Right cardiac atrium (tissue), 5 donors: ENCODE results near the gene ACTR1A. TPM values are rescaled to one million over a fixed set of nuclear protein-coding genes. Genes with fewer than 3 reads are reported as not detected.
"Not testable (repeated sequence)": the region's sequence is repeated elsewhere in the genome, so short reads cannot be mapped to it uniquely, and the experiment has no call there.

ENCODE experiments used
- ATAC-seq, 2 donors: fragments of 200-7000 bp; cut with Tn5 transposase; one replicate each; pipeline versions ENCODE4 v1.8.0 to v1.9.1; 2020; ENCODE audit warnings: moderate library complexity in 2 of 2, mild to moderate bottlenecking in 1 of 2
- DNase-seq, 3 donors: peaks; one replicate each; pipeline ENCODE4 v3.0.0-alpha.2; 2020
- H3K27ac ChIP-seq: one replicate; pipeline ENCODE4 v1.5.1; 2013; ENCODE audit warnings: mild to moderate bottlenecking, low read length, control low read depth, moderate library complexity
- H3K27me3 ChIP-seq: one replicate; pipeline ENCODE4 v1.6.1; 2013; ENCODE audit not compliant: control insufficient read depth, insufficient read depth
- H3K4me1 ChIP-seq: one replicate; pipeline ENCODE4 v1.6.1; 2013; ENCODE audit warnings: low read length; ENCODE audit not compliant: control insufficient read depth, insufficient read depth
- H3K4me3 ChIP-seq: one replicate; pipeline ENCODE4 v1.5.1; 2013; ENCODE audit warnings: low read length, control low read depth
- H3K9me3 ChIP-seq: one replicate; pipeline ENCODE4 v1.6.1; 2013; ENCODE audit warnings: low read length; ENCODE audit not compliant: control insufficient read depth
- WGBS: extraction: QIAGEN DNeasy Blood & Tissue Kit; methylation state at CpG from one replicate; pipeline ENCODE4 v1.1.7; 2013; 5-methylcytosine and 5-hydroxymethylcytosine counted together
- intact Hi-C, 4 donors: fragments of 100-400 bp; cut with DNase I; formaldehyde crosslinking; loops; one replicate each; pipeline versions ENCODE4 v1.11.0 to v1.14.0; 2022 to 2023
- polyA plus RNA-seq: library from polyadenylated mRNA; stranded (reverse); fragments of 200-250 nt; gene quantifications from one replicate; pipeline ENCODE4 v1.2.3, GENCODE V29; 2013
- total RNA-seq, 4 donors: library from RNA; stranded (reverse); fragmentation: NEBNext Ultra II Directional; extraction: Animal tissue kit (Norgen Biotek cat#: 25700); gene quantifications; one replicate each; pipeline ENCODE4 v1.2.1, GENCODE V29; 2021
- donor health status: healthy with polysubstance abuse.
- donor health status: DM: no; HTN: yes; CAD: no.
- donor health status: DM: no; HTN: no; CAD: no.
- donor health status: DM: no; HTN: yes; CAD: no; lungs with severe emphysema.
- donor health status: DM: yes; HTN: yes; CAD: no.

The ACTR1A gene
- total and polyA plus RNA-seq, 5 donors, result 100 to 108 (median 106) TPM

GRCh38 chr10:102503264-102504178, 1.0 kb upstream of the ACTR1A start, which contains the start of gene SUFU:
Gene SUFU, plus strand, starts transcription at chr10:102503972. Its CDS starts 181 bp downstream, at chr10:102504153.
- Histone ChIP-seq H3K27ac (peak within 1 kb of the TSS; percentile 69), H3K9me3 (no peaks in the 10 kb centered on the region), H3K27me3 (no peaks in the 10 kb centered on the region), H3K4me3 (peak within 1 kb of the TSS; percentile 88), H3K4me1 (peaks cover 7% of the 10 kb centered on the region)
- DNase-seq (peak; percentile 96 to 99 (median 98)), ATAC-seq (peak; percentile 89)
- intact Hi-C loops, result loop anchor here in 1 of 4 donors (5.0 kb wide), 1 partner anchor 79 kb away; no protein-coding TSS in a partner anchor
- WGBS, result under 1% methylated on average over 44 of the region's 44 CpGs

- H3K4me3 ChIP-seq, result peak overlapping the region; percentile 82
- intact Hi-C loops, result loop anchor here in 1 of 4 donors (5.0 kb wide), 1 partner anchor 80 kb away; no protein-coding TSS in a partner anchor
- peak overlapping the region; percentile 83 for H3K27ac ChIP-seq
- DNase-seq, result peak; percentile 99 to 100 (median 100)
- under 1% methylated on average over 19 of the region's 19 CpGs for WGBS
- peak; percentile 91 for ATAC-seq
- no peaks in the 10 kb centered on the region for H3K9me3 ChIP-seq
- H3K27me3 ChIP-seq, result no peaks in the 10 kb centered on the region
- peaks cover 6% of the 10 kb centered on the region for H3K4me1 ChIP-seq
Observed at GRCh38 chr10:102502029-102502336, 529 bp downstream of the ACTR1A start.

GRCh38 chr10:102501201-102502028, 1.1 kb downstream of the ACTR1A start:
- Histone ChIP-seq H3K9me3 (no peaks in the 10 kb centered on the region), H3K4me3 (peak overlapping the region; percentile 82), H3K27ac (peak overlapping the region; percentile 89), H3K4me1 (peaks cover 3% of the 10 kb centered on the region), H3K27me3 (no peaks in the 10 kb centered on the region)
- WGBS, result 2% methylated on average over 23 of the region's 23 CpGs
- DNase-seq (no peak), ATAC-seq (no peak)
- intact Hi-C loops, result loop anchor here in 1 of 4 donors (5.0 kb wide), 1 partner anchor 81 kb away; no protein-coding TSS in a partner anchor

- H3K4me3 ChIP-seq, ATAC-seq, H3K27me3 ChIP-seq, H3K27ac ChIP-seq, DNase-seq, H3K9me3 ChIP-seq, H3K4me1 ChIP-seq: not testable (repeated sequence)
- WGBS, result 93% methylated on average over 13 of the region's 13 CpGs
- intact Hi-C loops, result loop anchor here in 1 of 4 donors (5.0 kb wide), 1 partner anchor 82 kb away; no protein-coding TSS in a partner anchor
Observed at GRCh38 chr10:102500686-102501085, 1.8 kb downstream of the ACTR1A start.

GRCh38 chr10:102499356-102499755, 3.2 kb downstream of the ACTR1A start:
- WGBS, result 78% methylated on average over 3 of the region's 3 CpGs
- no peak overlapping the region for H3K4me3 ChIP-seq
- intact Hi-C loops, result no loop called here
- DNase-seq, result no peak
- no peak for ATAC-seq
- peaks cover 1% of the 10 kb centered on the region for H3K4me1 ChIP-seq
- H3K27me3 ChIP-seq, result no peaks in the 10 kb centered on the region
- H3K27ac ChIP-seq, result no peak overlapping the region
- no peaks in the 10 kb centered on the region for H3K9me3 ChIP-seq

- Histone ChIP-seq H3K27ac (no peak overlapping the region), H3K27me3 (no peaks in the 10 kb centered on the region), H3K4me1 (peaks cover 10% of the 10 kb centered on the region), H3K4me3 (no peak overlapping the region), H3K9me3 (no peaks in the 10 kb centered on the region)
- WGBS, result 98% methylated on average over 1 of the region's 1 CpG
- ATAC-seq (no peak), DNase-seq (no peak)
- intact Hi-C loops, result no loop called here
Observed at GRCh38 chr10:102497545-102497944, 5.0 kb downstream of the ACTR1A start.

GRCh38 chr10:102493771-102494170, 8.7 kb downstream of the ACTR1A start:
- no peak overlapping the region for H3K4me3 ChIP-seq
- ATAC-seq (no peak), DNase-seq (no peak)
- H3K4me1 ChIP-seq, result peaks cover 14% of the 10 kb centered on the region
- H3K27me3 ChIP-seq, result no peaks in the 10 kb centered on the region
- intact Hi-C loops, result no loop called here
- peak overlapping the region; percentile 36 for H3K27ac ChIP-seq
- WGBS, result 88% methylated on average over 2 of the region's 2 CpGs
- no peaks in the 10 kb centered on the region for H3K9me3 ChIP-seq

- Histone ChIP-seq H3K4me1 (peaks cover 14% of the 10 kb centered on the region), H3K27ac (peak overlapping the region; percentile 54), H3K4me3 (no peak overlapping the region), H3K9me3 (no peaks in the 10 kb centered on the region), H3K27me3 (no peaks in the 10 kb centered on the region)
- peak; percentile 53 to 83 for ATAC-seq
- intact Hi-C loops, result no loop called here
- no peak for DNase-seq
- WGBS, result 27% methylated on average over 2 of the region's 2 CpGs
Observed at GRCh38 chr10:102492983-102493382, 9.5 kb downstream of the ACTR1A start.

- H3K27me3 ChIP-seq, result no peaks in the 10 kb centered on the region
- H3K4me1 ChIP-seq, result peaks cover 14% of the 10 kb centered on the region
- no peaks in the 10 kb centered on the region for H3K9me3 ChIP-seq
- DNase-seq, result no peak
- WGBS, result 89% methylated on average over 7 of the region's 7 CpGs
- H3K27ac ChIP-seq, result peak overlapping the region; percentile 6
- no peak for ATAC-seq
- H3K4me3 ChIP-seq, result no peak overlapping the region
- intact Hi-C loops, result no loop called here
Observed at GRCh38 chr10:102492344-102492939, 10.1 kb downstream of the ACTR1A start.

- ATAC-seq, result no peak
- 82% methylated on average over 4 of the region's 4 CpGs for WGBS
Observed at GRCh38 chr10:102491136-102491535, 11.4 kb downstream of the ACTR1A start.

More at GRCh38 chr10:102491136-102491535, 11.4 kb downstream of the ACTR1A start:
- no peak overlapping the region for H3K4me3 ChIP-seq
- peaks cover 14% of the 10 kb centered on the region for H3K4me1 ChIP-seq
- intact Hi-C loops, result no loop called here
- H3K9me3 ChIP-seq, result no peaks in the 10 kb centered on the region
- H3K27me3 ChIP-seq, result no peaks in the 10 kb centered on the region
- no peak for DNase-seq
- H3K27ac ChIP-seq, result no peak overlapping the region
